HepG2 (cell line): ENCODE results near the gene PLA2G12B. TPM values are rescaled to one million over a fixed set of nuclear protein-coding genes. Genes with fewer than 3 reads are reported as not detected.

Experiments
- E2F2 ChIP-seq: sonication (generic); formaldehyde crosslinking; IDR thresholded peaks from 2 replicates; pipeline ENCODE4 v1.4.0; 2020; ENCODE audit warnings: missing genetic modification reagents, borderline replicate concordance
- FOXA1 ChIP-seq, 2 experiments: fragments of 450-650 bp in 1 of 2; sonication (generic) in 1 of 2; formaldehyde crosslinking in 1 of 2; IDR thresholded peaks; 2 replicates each; pipeline versions ENCODE4 v1.4.0 to v1.6.1; 2016 to 2020; ENCODE audit warnings: missing genetic modification reagents in 1 of 2
- FOXJ3 ChIP-seq: sonication (generic); formaldehyde crosslinking; IDR thresholded peaks from 2 replicates; pipeline ENCODE4 v1.4.0; 2020; ENCODE audit warnings: missing genetic modification reagents, mild to moderate bottlenecking, borderline replicate concordance
- GATAD2A ChIP-seq: IDR thresholded peaks from 2 replicates; pipeline ENCODE4 v1.6.1; 2016
- GMEB2 ChIP-seq: IDR thresholded peaks from 2 replicates; pipeline ENCODE4 v1.6.1; 2016; ENCODE audit warnings: missing biosample characterization, missing genetic modification reagents, low read depth
- HNRNPH1 ChIP-seq: fragments of 200-400 bp; formaldehyde crosslinking; optimal IDR thresholded peaks from 2 replicates; pipeline ENCODE3; 2017; ENCODE audit warnings: mild to moderate bottlenecking, low read depth, low read length
- HNRNPK ChIP-seq: fragments of 200-400 bp; formaldehyde crosslinking; IDR thresholded peaks from 2 replicates; pipeline ENCODE4 v1.6.1; 2018; ENCODE audit warnings: low read length, low read depth, moderate library complexity, mild to moderate bottlenecking; ENCODE audit not compliant: poor library complexity, severe bottlenecking
- IRF2 ChIP-seq: IDR thresholded peaks from 2 replicates; pipeline ENCODE4 v1.6.1; 2018; ENCODE audit warnings: missing genetic modification reagents, missing compliant biosample characterization
- KMT2B ChIP-seq: IDR thresholded peaks from 2 replicates; pipeline ENCODE4 v1.6.1; 2016; ENCODE audit warnings: missing genetic modification reagents, missing compliant biosample characterization
- ONECUT2 ChIP-seq: sonication (generic); formaldehyde crosslinking; IDR thresholded peaks from 2 replicates; pipeline ENCODE4 v1.4.0; 2020; ENCODE audit warnings: missing genetic modification reagents
- SIX1 ChIP-seq: sonication (generic); formaldehyde crosslinking; IDR thresholded peaks from 2 replicates; pipeline ENCODE4 v1.4.0; 2020; ENCODE audit warnings: missing genetic modification reagents, borderline replicate concordance
- SOX13 ChIP-seq, 3 experiments: fragments of 450-650 bp in 1 of 3; sonication (generic) in 1 of 3; formaldehyde crosslinking in 1 of 3; IDR thresholded peaks in 2 of 3; conservative IDR thresholded peaks in 1 of 3; 2 replicates each; pipeline versions ENCODE4 v1.5.0 to v1.6.1; 2016 to 2020; ENCODE audit warnings: antibody characterized with exemption in 1 of 3, mild to moderate bottlenecking in 1 of 3, missing compliant biosample characterization in 1 of 3, missing genetic modification reagents in 1 of 3, moderate library complexity in 1 of 3
- XRCC5 ChIP-seq: fragments of 200-400 bp; formaldehyde crosslinking; optimal IDR thresholded peaks from 2 replicates; pipeline ENCODE3; 2017; ENCODE audit warnings: mild to moderate bottlenecking, low read length
- ZNF142 ChIP-seq: sonication (generic); formaldehyde crosslinking; IDR thresholded peaks from 2 replicates; pipeline ENCODE4 v1.4.0; 2020; ENCODE audit warnings: missing genetic modification reagents
- ZNF180 ChIP-seq: sonication (generic); formaldehyde crosslinking; IDR thresholded peaks from 2 replicates; pipeline ENCODE4 v1.4.0; 2020; ENCODE audit warnings: low read depth, missing genetic modification reagents, borderline replicate concordance
- ZNF232 ChIP-seq: sonication (generic); formaldehyde crosslinking; IDR thresholded peaks from 2 replicates; pipeline ENCODE4 v1.4.0; 2020; ENCODE audit warnings: missing genetic modification reagents, borderline replicate concordance
- ZNF484 ChIP-seq: sonication (generic); formaldehyde crosslinking; IDR thresholded peaks from 2 replicates; pipeline ENCODE4 v1.5.1; 2020; ENCODE audit warnings: mild to moderate bottlenecking, low read depth, missing genetic modification reagents, borderline replicate concordance
- ZNF569 ChIP-seq: sonication (generic); formaldehyde crosslinking; IDR thresholded peaks from 2 replicates; pipeline ENCODE4 v1.5.0; 2020; ENCODE audit warnings: mild to moderate bottlenecking, missing genetic modification reagents, moderate library complexity, borderline replicate concordance
- ZNF691 ChIP-seq: sonication (generic); formaldehyde crosslinking; IDR thresholded peaks from 2 replicates; pipeline ENCODE4 v1.4.0; 2020; ENCODE audit warnings: missing genetic modification reagents, low read depth, mild to moderate bottlenecking, borderline replicate concordance
- ZSCAN9 ChIP-seq: IDR thresholded peaks from 2 replicates; pipeline ENCODE4 v1.6.1; 2016; ENCODE audit warnings: borderline replicate concordance
- polyA plus RNA-seq, 8 experiments: library from polyadenylated mRNA; depleted of rRNA in 3 of 8; stranded (reverse) in 7 of 8; unstranded in 1 of 8; fragments of >200 nt; fragmentation: Illumina TruSeq in 4 of 8; extraction: Trizol in 4 of 8; gene quantifications; 2 replicates each; pipeline versions ENCODE4 v1.2.1 to v1.2.3, GENCODE V29; 2011 to 2016; ENCODE audit warnings: low read depth in 4 of 8, missing spikeins in 1 of 8, mixed read lengths in 1 of 8; ENCODE audit not compliant: insufficient read depth in 1 of 8
- total RNA-seq, 5 experiments: library from RNA; depleted of rRNA; stranded (reverse); fragments of >200 nt; fragmentation: Illumina TruSeq; extraction: Trizol; gene quantifications; 2 replicates each; pipeline ENCODE4 v1.2.3, GENCODE V29; 2016; ENCODE audit warnings: low read depth in 1 of 5

PLA2G12B gene
- total and polyA plus RNA-seq, 2 of the 13 experiments (the other 11 are each of a cell fraction or from before 2014, with no cell fraction given), result 7.7 to 38.0 TPM

GRCh38 chr10:72952642-72953158 is 1.9 kb downstream of the PLA2G12B start (continued):
- TF ChIP-seq KMT2B (no peak), SIX1 (CRISPR knock-in tag) (no peak), ZNF691 (CRISPR knock-in tag) (no peak), ZNF180 (CRISPR knock-in tag) (no peak), ZSCAN9 (0 out of 2 replicates have a peak, but pooled peaks have one; percentile 10), HNRNPK (no peak), E2F2 (no peak), ONECUT2 (CRISPR knock-in tag) (no peak), ZNF569 (CRISPR knock-in tag) (no peak), ZNF232 (no peak), ZNF142 (CRISPR knock-in tag) (no peak), GMEB2 (CRISPR knock-in tag) (no peak), HNRNPH1 (no peak), SOX13 (IDR thresholded peaks at IDR 0.05) (no peak), SOX13 (CRISPR knock-in tag; conservative IDR thresholded peaks at IDR 0.05 in 1 of 2, IDR thresholded peaks at IDR 0.05 in 1 of 2) (peak in 1 of 2 experiments; percentile 34; a peak in 1 of 4 replicates), GATAD2A (0 out of 2 replicates have a peak, but pooled peaks have one; percentile 16), FOXJ3 (CRISPR knock-in tag) (peak; percentile 32; the same call in 1 of the 2 replicates), FOXA1 (IDR thresholded peaks at IDR 0.05) (no peak), FOXA1 (CRISPR knock-in tag; IDR thresholded peaks at IDR 0.05) (peak; percentile 72; the same call in 1 of the 2 replicates), XRCC5 (no peak), IRF2 (CRISPR knock-in tag) (no peak), ZNF484 (no peak)
